Adrenal gland (tissue), 5 donors: ENCODE results near the gene EHD3.

ENCODE experiments used
- CTCF ChIP-seq, 6 experiments: fragments of 450-650 bp in 4 of 6; fragments of 200-600 bp in 2 of 6; sonication (generic) in 1 of 6; IDR thresholded peaks; 1 replicate in 5 of 6; 2 replicates in 1 of 6; pipeline versions ENCODE4 v1.5.1 to v1.8.0; 2016 to 2021; ENCODE audit warnings: antibody characterized with exemption in 6 of 6, mild to moderate bottlenecking in 2 of 6, moderate library complexity in 1 of 6
- POLR2A ChIP-seq, 2 donors: fragments of 450-650 bp; IDR thresholded peaks; one replicate each; pipeline ENCODE4 v1.6.1; 2017; ENCODE audit warnings: antibody characterized with exemption in 2 of 2, mild to moderate bottlenecking in 2 of 2, moderate library complexity in 1 of 2
- donor health status: DM: no; HTN: no; CAD: no.

GRCh38 chr2:31277621-31278020, 43.7 kb downstream of the EHD3 start:
- no peak for TF ChIP-seq POLR2A (IDR thresholded peaks at IDR 0.05)
- no peak for TF ChIP-seq CTCF (IDR thresholded peaks at IDR 0.05)
